Upper lobe of left lung (tissue), 4 donors: ENCODE data around the gene FLT1.

Experiments used
- EP300 ChIP-seq, 4 donors: sonication (generic); formaldehyde crosslinking; IDR thresholded peaks; one replicate each; pipeline ENCODE4 v1.5.1; 2017; ENCODE audit warnings: antibody characterized with exemption in 4 of 4, control low read depth in 2 of 4
- POLR2A ChIP-seq, 4 donors: fragments of 450-650 bp; IDR thresholded peaks; one replicate each; pipeline ENCODE4 v1.5.1; 2016 to 2017; ENCODE audit warnings: antibody characterized with exemption in 4 of 4, mild to moderate bottlenecking in 2 of 4
- POLR2AphosphoS5 ChIP-seq, 2 donors: sonication (generic); formaldehyde crosslinking; IDR thresholded peaks; one replicate each; pipeline ENCODE4 v1.5.1; 2017; ENCODE audit warnings: antibody characterized with exemption in 2 of 2
- TF ChIP-seq, protein P1 (sequence below), 6 experiments: fragments of 450-650 bp in 4 of 6; fragments of 200-600 bp in 2 of 6; sonication (generic) in 2 of 6; IDR thresholded peaks; one replicate each; pipeline ENCODE4 v1.5.1; 2016 to 2019; ENCODE audit warnings: antibody characterized with exemption in 6 of 6

- TF ChIP-seq POLR2A (IDR thresholded peaks at IDR 0.05), result no peak
- TF ChIP-seq, protein P1, sequence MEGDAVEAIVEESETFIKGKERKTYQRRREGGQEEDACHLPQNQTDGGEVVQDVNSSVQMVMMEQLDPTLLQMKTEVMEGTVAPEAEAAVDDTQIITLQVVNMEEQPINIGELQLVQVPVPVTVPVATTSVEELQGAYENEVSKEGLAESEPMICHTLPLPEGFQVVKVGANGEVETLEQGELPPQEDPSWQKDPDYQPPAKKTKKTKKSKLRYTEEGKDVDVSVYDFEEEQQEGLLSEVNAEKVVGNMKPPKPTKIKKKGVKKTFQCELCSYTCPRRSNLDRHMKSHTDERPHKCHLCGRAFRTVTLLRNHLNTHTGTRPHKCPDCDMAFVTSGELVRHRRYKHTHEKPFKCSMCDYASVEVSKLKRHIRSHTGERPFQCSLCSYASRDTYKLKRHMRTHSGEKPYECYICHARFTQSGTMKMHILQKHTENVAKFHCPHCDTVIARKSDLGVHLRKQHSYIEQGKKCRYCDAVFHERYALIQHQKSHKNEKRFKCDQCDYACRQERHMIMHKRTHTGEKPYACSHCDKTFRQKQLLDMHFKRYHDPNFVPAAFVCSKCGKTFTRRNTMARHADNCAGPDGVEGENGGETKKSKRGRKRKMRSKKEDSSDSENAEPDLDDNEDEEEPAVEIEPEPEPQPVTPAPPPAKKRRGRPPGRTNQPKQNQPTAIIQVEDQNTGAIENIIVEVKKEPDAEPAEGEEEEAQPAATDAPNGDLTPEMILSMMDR (IDR thresholded peaks at IDR 0.05), result no peak
- TF ChIP-seq POLR2AphosphoS5 (IDR thresholded peaks at IDR 0.05), result no peak
- no peak for TF ChIP-seq EP300 (IDR thresholded peaks at IDR 0.05)
These were observed 27.9 kb upstream of the FLT1 start for GRCh38 chr13:28522871-28523270.
